HG03045 (cell line): ENCODE data around the gene CLSTN1.
"Not testable (repeated sequence)": the region's sequence is repeated elsewhere in the genome, so short reads cannot be mapped to it uniquely, and the experiment has no call there.

ENCODE experiments used
- ATAC-seq: cut with Tn5 transposase; IDR thresholded peaks from one replicate; pipeline ENCODE4 v1.9.1; 2021; ENCODE audit warnings: mild to moderate bottlenecking, moderate library complexity; ENCODE audit not compliant: unreplicated experiment

CLSTN1 gene

DNA sequence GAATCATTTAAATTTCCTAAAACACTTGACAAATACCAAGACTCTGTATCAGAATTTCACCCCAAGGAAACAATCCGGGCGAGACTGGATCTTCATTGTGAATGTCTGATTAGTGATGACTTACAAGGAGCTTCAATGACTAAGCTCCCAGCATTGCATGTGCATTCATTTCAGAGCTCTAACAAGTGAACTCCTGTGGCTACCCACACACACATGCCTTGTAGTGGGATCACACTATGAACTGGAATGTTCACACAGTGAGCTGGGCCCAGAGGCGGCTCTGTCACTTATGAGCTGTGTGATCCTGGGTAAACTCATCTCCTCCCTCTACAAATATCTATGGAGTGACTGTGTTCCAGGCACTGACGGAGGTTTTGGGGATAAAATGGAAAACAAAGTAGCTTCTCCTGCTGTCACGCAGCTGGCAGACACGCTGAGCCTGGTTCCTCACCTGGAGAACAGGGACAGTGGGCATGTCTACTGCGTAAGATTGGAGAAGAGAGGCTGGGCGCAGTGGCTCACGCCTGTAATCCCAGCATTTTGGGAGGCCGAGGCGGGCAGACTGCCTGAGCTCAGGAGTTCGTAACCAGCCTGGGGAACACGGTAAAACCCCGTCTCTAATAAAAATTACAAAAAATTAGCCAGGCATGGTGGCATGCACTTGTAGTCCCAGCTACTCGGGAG, 56.9 kb downstream of the CLSTN1 start:
- ATAC-seq = no peak

DNA sequence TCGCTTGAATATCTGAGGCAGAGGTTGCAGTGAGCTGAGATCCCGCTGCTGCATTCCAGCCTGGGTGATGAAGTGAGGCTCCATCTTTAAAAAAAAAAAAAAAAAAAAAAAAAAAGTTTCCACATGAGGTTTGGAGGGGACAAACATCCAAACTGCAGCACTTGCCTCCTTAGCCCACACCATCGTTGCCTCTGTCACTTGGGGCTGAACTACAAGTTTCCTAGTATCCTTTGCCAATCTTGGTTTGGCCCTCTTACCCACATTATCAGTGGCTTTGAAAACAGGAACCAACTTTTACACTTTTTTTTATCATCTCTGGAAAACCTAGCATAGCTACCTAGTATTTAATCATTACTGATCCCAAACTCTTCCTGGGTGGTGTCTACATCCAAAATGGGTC, 59.2 kb downstream of the CLSTN1 start:
- no peak for ATAC-seq

DNA sequence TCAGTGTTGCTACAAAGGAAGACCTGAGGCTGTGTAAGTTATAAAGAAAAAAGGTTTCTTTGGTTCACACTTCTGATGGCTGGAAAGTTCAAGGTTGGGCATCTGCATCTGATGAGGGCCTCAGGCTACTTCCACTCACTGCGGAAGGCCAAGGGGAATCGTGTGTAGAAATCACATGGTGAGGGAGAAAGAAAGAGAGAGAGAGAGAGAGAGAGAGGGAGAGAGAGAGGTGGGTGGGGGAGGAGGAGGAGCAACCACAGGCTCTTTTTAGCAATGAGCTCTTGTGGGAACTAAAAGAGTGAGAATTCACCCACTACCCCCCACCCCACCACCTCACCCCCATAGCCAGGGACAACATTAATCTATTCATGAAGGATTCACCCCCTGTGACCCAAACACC, 59.9 kb downstream of the CLSTN1 start:
- no peak for ATAC-seq

DNA sequence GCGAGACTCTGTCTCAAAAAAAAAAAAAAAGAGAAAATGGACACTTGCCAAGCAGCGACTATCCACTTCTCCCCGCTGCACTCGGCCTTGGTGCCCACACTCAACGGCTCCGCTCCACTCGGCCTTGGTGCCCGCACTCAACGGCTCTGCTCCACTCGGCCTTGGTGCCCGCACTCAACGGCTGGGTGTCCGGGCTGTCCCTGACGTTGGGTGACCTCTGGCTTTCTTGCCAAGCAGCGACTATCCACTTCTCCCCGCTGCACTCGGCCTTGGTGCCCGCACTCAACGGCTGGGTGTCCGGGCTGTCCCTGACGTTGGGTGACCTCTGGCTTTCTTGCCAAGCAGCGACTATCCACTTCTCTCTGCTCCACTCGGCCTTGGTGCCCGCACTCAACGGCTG, 61.3 kb downstream of the CLSTN1 start:
- ATAC-seq = not testable (repeated sequence)

DNA sequence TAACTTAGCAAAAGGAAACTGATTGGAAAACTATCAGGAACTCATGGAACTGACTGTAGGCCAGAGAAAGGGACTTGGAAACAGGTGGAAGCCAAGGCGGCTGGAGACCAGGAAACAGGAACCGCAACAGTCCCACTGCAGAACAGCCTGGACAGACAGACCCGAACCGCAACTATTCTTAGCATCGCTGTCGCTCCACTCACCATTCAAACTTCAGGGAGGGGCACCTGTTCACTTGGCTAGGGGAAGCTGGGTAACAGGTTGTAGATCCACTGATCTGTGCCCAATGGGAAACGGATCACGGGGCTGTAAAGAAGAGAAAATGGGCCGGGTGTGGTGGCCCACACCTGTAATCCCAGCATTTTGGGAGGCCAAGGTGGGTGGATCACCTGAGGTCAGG, 61.9 kb downstream of the CLSTN1 start:
- ATAC-seq = no peak

DNA sequence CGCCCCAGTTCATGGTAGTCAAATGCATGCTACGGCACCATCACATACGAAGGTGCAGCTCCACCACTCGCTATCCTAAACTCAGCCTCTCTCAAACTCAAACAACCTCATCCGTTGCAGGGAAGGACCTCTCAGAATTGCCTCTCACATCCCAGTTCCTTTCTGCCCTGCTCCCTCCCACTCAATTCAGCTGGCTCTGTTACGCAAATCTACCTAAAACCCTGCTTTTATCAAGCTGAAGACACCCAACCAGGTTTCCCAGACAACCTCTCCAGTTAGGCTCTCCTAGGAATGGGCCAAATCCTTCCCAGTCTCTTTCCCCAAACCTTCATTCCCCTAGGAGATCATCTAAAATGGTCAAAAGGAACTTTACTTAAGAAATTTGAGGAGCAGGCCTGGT, 62.9 kb downstream of the CLSTN1 start:
- ATAC-seq = no peak

DNA sequence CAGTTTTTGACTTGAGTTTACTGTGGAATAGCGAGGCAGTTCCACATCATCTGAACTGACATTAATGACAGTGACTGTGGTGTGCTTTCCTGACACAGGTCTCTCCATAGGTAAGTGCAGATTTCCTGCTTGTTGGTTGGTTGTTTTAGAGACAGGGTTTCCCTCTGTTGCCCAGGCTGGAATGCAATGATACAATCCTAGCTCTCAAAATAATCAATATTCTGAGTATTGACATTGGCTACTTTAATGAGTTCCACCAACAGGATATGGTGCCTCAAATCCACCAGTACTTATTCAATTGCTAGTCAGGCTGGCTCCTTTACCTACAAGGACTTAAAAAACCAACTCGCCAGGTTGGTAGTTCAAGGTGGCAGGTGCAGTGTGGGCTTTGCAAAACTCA, 63.8 kb downstream of the CLSTN1 start:
- no peak for ATAC-seq

DNA sequence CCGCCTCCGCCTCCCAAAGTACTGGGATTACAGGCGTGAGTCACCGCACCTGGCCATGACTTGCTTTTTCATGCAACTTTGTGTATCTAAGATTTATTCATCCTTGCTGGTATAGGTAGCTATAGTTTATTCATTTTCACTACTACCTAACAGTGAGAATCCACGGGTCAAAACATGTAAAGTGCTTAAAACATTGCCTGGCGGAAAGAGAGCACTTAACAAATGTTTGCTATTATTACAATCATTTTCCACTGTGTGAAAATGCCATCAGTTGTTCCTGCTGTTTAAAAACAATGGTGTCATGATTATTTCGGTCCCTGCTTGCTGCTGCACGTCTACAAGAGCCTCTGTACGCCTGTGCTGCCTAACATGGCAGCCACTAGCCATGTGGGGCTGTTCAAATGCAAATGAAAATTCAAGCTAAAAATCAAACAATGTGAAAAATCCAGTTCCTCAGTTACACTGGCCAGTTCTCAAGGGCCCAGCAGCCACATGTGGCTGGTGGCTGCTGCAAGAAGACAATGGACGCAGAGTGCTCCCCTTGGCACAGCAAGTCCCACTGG, 65.1 kb downstream of the CLSTN1 start:
- ATAC-seq = no peak

DNA sequence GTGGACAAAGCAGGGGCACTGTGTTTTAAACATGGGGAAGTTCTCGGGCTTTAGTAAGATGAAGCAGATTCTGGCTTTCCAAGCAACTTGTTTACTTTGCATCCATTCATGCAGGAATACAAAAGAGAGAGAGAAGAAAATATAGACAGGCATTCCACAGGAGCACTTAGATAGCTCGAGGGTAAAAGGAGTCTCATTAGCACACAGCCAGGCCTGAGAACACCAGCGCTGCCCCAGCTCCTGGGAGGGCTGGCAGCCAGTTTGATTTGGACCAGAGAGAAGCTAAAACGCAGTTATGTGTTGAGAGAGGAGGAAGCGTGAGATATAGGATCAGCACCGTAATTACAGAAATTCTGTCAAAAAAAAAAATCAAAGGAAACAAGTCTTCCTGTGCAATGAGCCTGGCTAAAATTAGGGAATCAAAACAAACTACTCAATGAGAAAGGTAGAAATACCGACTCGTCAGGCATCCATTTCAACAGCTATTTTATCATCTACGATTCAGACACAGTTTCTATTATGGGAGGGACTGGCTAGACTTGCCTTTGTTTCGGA, 68.2 kb downstream of the CLSTN1 start:
- no peak for ATAC-seq

DNA sequence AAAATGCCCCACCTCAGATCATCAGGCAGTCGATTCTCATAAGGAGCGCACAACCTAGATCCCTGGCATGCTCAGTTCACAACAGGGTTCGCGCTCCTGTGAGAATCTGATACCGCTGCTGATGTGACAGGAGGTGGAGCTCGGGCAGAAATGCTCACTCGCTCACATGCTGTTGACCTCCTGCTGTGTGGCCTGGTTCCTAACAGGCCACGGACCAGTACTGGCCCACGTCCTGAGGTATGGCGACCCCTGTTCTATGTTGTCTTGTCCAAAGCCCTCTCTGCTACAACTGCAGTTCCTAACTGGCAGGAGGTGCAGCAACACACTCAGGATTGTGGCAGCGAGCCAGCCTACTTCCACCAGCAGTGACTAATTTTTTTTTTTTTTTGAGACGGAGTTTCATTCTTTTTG, 70.6 kb downstream of the CLSTN1 start:
- no peak for ATAC-seq

DNA sequence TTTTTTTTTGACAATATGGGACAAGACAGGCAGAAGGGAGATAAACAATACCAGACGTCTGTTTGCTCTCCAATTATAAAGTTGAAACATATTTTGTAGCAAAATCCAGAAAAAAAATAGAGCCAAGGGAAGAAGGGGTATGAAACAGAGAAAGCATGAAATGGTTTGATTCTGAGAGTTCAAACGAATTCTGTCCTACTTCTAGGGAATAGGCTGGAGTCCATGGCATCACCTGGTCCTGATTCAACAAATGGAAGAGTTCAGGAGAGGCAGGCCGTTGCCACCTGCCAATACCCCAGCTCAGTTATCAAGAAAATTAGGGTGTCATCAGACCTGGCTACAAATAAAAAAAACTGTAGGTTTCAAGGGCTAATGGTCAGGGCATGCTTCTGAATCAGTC, 71.8 kb downstream of the CLSTN1 start:
- ATAC-seq = no peak

DNA sequence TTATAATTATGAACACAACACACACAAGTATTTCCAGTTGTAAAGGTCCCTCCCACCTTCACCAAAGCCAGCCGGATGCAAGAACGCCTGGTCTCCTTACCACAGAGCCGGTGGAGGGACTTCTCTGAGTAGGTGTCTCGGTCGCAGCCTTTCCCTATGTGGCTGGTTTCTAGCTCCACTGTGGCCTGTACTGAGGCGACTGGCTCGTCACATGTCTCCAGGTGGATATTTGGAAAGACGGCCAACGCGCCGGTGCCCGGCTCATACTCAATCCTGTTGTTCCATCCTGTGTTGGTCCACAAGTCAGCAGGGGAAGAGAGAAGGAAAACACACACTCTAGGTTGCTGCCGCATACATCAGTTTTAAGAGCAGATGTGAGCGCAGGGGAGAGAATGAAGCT, 74.4 kb downstream of the CLSTN1 start:
- no peak for ATAC-seq

DNA sequence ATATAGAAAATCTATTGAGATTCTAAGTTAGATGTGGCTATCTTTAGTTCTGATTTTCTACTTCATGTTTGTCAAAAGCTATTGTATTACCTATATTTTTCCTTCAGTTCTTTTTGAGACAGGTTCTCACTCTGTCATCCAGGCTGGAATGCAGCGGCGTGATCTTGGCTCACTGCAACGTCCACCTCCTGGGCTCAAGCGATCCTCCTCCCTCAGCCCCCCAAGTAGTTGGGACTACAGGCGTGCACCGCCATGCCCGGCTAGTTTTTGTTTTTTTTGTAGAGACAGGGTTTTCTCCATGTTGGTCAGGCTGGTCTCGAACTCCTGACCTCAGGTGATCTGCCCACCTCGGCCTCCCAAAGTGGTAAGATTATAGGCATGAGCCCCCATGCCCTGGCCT, 75.4 kb downstream of the CLSTN1 start:
- ATAC-seq = not testable (repeated sequence)

DNA sequence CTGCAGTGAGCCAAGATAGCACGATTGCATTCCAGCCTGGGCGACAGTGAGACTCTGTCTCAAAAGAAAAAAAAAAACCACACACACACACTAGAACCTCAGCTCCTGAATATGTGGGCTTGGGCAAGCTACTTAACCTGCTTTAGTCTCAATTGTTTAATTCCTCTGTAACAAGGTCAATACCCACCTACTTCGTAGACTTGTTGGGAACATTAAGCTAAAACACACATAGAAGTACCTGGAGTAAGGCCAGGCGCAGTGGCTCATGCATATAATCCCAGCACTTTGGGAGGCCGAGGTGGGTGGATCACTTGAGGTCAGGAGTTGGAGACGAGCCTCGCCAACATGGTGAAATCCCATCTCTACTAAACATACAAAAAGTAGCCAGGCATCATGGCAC, 77.1 kb downstream of the CLSTN1 start:
- no peak for ATAC-seq

DNA sequence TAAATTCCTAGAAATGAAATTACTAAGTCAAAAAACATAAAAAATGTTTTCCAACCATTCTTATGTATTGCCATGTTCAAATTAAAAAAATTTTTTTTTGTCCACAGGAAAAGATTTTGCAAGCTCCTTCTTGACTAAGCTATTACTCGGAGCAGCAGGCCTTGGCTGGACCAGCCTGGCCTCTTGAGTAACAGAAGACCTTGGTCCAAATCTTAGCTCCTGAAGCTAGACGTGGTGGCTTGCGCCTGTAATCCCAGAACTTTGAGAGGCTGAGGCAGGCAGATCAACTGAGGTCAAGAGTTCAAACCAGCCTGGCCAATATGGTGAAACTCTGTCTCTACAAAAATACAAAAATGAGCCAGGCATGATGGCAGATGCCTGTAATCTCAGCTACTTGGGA, 77.6 kb downstream of the CLSTN1 start:
- no peak for ATAC-seq

DNA sequence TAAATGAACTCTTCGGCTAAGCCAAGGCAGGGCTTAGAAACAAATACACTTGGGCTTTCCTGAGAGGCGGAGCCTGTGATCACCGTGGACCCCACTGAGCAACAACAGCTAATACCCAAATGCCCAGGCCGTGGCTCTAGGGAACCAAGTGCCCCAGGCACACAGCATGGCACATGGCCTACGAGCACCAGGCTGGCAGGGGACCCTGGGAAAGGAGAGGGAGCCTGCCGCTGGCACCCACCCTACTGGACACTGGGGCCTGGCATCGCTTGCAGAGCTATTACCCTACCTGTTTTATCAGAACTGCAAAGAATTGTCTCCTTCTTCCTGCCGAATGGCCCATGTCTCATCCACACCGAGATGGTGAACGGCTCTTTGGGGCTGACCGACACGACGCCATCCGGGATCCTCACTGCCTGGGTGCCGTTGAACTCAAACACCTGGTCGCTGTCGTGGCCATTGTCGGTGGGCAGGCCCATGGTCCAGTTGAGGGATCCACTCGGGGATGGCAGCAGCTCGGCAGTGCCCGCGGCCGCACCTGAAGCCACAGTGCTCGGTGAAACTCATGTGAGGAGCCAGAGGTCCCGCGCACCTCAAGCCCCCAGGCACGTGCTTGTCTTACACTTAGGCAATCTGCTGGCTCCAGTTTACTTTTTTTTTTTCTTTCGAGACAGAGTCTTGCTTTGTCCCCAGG, 79.5 kb downstream of the CLSTN1 start:
- no peak for ATAC-seq

DNA sequence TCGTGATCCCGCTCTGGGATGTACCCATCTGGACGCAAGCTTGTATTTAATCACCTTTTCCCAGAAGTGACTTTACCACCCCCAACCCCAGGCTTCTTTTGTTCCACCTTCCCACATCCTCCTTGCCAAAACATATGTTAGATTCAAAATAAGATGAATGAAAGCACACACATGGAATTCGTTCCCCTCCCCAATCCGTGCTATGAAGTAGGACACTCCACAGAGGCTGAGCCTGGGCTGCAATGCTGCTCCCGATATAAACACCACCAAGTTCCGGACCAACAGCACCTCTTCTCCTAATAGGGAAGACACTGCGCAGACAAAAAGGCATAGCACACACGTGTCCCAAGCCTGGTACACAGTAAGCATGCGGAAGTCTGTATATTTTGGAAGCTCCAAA, 86.1 kb downstream of the CLSTN1 start:
- ATAC-seq = no peak

DNA sequence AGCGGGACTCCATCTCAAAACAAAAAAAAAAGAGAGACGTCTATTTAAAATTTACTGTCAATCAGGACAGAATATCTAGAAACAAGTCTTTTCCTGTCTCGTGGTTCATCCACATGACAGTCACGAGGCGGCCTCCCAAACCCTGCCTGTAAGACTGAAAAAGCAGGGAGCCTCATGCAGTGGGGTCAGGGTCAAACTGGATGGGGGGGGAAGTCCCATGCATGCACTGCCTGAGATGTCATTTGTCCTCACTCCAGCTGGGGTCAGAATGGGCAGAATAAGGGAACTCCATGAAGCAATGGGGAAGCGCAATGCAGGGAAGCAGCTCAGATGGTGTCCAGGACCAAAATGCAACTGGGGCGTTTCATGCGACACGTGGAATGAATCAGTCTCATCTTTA, 86.7 kb downstream of the CLSTN1 start:
- ATAC-seq = no peak

DNA sequence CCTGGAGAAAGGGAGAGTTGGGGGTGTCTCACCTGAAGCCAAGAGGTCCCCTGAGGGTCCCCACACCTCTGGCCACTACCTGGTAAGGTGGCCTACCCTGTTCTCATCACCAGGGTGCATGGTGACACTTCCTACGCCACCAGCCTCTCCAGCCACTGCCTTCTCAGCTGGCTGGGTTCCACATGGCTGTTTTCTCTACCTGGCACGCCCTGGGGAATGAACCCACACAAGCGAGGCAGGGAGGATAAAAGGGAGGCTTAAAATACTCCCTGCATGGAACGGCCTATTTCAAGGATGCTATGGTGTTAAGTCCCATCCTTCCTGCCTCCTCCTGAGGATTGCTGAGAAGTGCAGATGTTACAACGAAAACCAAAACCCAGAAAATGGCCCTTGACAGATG, 87.5 kb downstream of the CLSTN1 start:
- no peak for ATAC-seq

DNA sequence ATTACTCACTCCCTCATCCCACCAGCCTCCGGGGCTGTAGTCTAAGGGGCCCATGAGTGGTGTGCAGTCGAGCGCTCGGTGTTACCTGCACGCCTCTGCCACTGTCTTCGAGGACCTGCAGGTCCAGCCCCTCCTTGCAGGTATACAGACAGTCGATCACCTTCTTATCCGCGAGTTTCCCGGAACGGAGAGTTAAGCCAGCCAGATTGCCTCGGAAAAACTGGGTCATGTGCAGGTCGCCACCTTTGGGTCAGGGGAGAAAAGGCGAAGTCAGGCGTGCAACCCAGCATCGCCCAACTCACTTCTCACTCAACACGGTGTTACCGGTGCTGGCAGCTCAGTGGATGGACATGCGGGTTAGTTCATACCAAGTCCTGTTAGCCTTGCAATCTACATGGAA, 88.0 kb downstream of the CLSTN1 start:
- ATAC-seq = no peak

DNA sequence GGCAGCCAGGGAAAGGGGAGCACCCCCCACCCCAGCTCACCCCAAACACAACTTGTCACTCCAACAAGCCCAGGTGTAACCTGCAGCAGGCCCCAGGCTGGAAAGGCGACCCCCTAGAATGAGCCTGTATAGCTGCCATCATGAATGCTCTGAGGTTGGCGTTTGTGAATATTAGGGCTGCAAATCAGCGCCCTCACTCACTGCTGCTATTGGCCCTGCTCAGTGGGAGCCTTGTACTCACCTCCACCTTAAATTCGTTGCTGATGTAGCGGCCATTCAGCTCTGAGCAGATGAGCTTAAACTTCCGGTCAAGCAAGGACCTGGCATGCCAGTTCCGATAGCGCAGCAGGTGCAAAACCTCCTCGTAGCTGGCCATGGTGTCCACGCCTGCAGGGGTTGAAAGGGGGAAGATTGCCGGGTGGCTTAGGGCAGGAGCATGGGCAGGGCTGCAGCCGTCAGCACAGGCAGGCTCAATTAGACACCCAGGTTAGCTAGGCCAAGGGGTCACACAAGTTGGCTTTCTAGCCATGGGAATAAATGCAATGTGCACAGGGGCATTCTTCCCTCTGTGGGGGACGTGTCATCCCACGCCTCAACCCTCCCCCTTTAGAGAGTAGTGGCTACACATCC, 90.5 kb downstream of the CLSTN1 start:
- ATAC-seq = no peak
